Activated naive CD4-positive, alpha-beta T cell treated with anti-CD3 and anti-CD28 coated beads, Interleukin-2, amount 50 U/mL, for 16 hours (primary cell): ENCODE data around the gene PTGR2.
"Not testable (repeated sequence)": the region's sequence is repeated elsewhere in the genome, so short reads cannot be mapped to it uniquely, and the experiment has no call there.

Experiments used
- DNase-seq: peaks from one replicate; pipeline ENCODE4 v3.0.0-alpha.2; 2020

PTGR2 gene

GRCh38 chr14:73851567-73852382 is at the start of gene PTGR2:
PTGR2 (plus strand) TSS chr14:73851831; CDS start chr14:73858863, 7,032 bp downstream.
- peak; percentile 89 for DNase-seq

GRCh38 chr14:73802431-73803188 is 49.0 kb upstream of the PTGR2 start:
- no peak for DNase-seq

GRCh38 chr14:73804636-73805035 is 47.0 kb upstream of the PTGR2 start:
- DNase-seq: no peak

- DNase-seq: no peak
Observed at GRCh38 chr14:73807457-73807856, 44.2 kb upstream of the PTGR2 start.

GRCh38 chr14:73809391-73809790 is 42.2 kb upstream of the PTGR2 start:
- DNase-seq: no peak

GRCh38 chr14:73810478-73811163 is 41.0 kb upstream of the PTGR2 start:
- DNase-seq: no peak

- DNase-seq: no peak
Observed at GRCh38 chr14:73811164-73811503, 40.5 kb upstream of the PTGR2 start.

- no peak for DNase-seq
Observed at GRCh38 chr14:73814153-73814552, 37.5 kb upstream of the PTGR2 start.

- DNase-seq: no peak
Observed at GRCh38 chr14:73815849-73816248, 35.8 kb upstream of the PTGR2 start.

- DNase-seq: no peak
Observed at GRCh38 chr14:73816393-73816816, 35.2 kb upstream of the PTGR2 start.

GRCh38 chr14:73817020-73817655 is 34.5 kb upstream of the PTGR2 start:
- no peak for DNase-seq

GRCh38 chr14:73818821-73819220 is 32.8 kb upstream of the PTGR2 start:
- no peak for DNase-seq

GRCh38 chr14:73820631-73821030 is 31.0 kb upstream of the PTGR2 start:
- DNase-seq: no peak

- DNase-seq: no peak
Observed at GRCh38 chr14:73823339-73823885, 28.2 kb upstream of the PTGR2 start.

GRCh38 chr14:73824127-73824526 is 27.5 kb upstream of the PTGR2 start:
- DNase-seq: no peak

GRCh38 chr14:73824536-73824935 is 27.1 kb upstream of the PTGR2 start:
- DNase-seq: no peak

- peak; percentile 78 for DNase-seq
Observed at GRCh38 chr14:73825551-73826188, 26.0 kb upstream of the PTGR2 start.

GRCh38 chr14:73827190-73827589 is 24.4 kb upstream of the PTGR2 start:
- DNase-seq: not testable (repeated sequence)

- DNase-seq: no peak
Observed at GRCh38 chr14:73829071-73829470, 22.6 kb upstream of the PTGR2 start.

GRCh38 chr14:73829526-73830431 is 21.9 kb upstream of the PTGR2 start:
- DNase-seq: no peak

- no peak for DNase-seq
Observed at GRCh38 chr14:73833034-73833433, 18.6 kb upstream of the PTGR2 start.
